Measurements from ENCODE around the gene CTNNA3.
"Not testable (repeated sequence)": the region's sequence is repeated elsewhere in the genome, so short reads cannot be mapped to it uniquely, and the experiment has no call there.

CTNNA3 gene

GRCh38 chr10:67723601-67724000 is 27.6 kb upstream of the CTNNA3 start:
- Histone ChIP-seq H3K4me2 (ENCODE audit: low read length) (no peak overlapping the region), H3K9me2 (replicated peaks; ENCODE audit: control insufficient read depth, low read length) (no peaks in the 10 kb centered on the region), H3F3A (ENCODE audit: control insufficient read depth, insufficient read depth) (no peaks in the 10 kb centered on the region), H4K20me1 (ENCODE audit: control insufficient read depth, insufficient read depth, low read depth, low read length) (no peaks in the 10 kb centered on the region), H3K4me1 (ENCODE audit: control insufficient read depth, low read length) (no peaks in the 10 kb centered on the region), H3K4me3 (ENCODE audit: low read length) (no peak overlapping the region), H3K36me3 (ENCODE audit: control insufficient read depth, low read length) (no peaks in the 10 kb centered on the region), H3K27me3 (ENCODE audit: control insufficient read depth, low read length) (no peaks in the 10 kb centered on the region), H3K79me2 (ENCODE audit: control insufficient read depth, low read length) (no peaks in the 10 kb centered on the region), H3K9me3 (ENCODE audit: control insufficient read depth, insufficient read depth, low read length) (no peaks in the 10 kb centered on the region), H3K27ac (ENCODE audit: low read depth, low read length) (no peak overlapping the region)
- TF ChIP-seq CTCF (IDR thresholded peaks at IDR 0.05; ENCODE audit: low read depth, low read length, poor library complexity, severe bottlenecking) (no peak), EZH2phosphoT487 (IDR thresholded peaks at IDR 0.05; ENCODE audit: borderline replicate concordance, low read length) (no peak)

- Histone ChIP-seq H3K27me3 (ENCODE audit: control insufficient read depth, low read length) (no peaks in the 10 kb centered on the region), H4K20me1 (ENCODE audit: control insufficient read depth, insufficient read depth, low read depth, low read length) (no peaks in the 10 kb centered on the region), H3K9me3 (ENCODE audit: control insufficient read depth, insufficient read depth, low read length) (no peaks in the 10 kb centered on the region), H3K4me2 (ENCODE audit: low read length) (no peak overlapping the region), H3F3A (ENCODE audit: control insufficient read depth, insufficient read depth) (no peaks in the 10 kb centered on the region), H3K27ac (ENCODE audit: low read depth, low read length) (no peak overlapping the region), H3K9me2 (replicated peaks; ENCODE audit: control insufficient read depth, low read length) (no peaks in the 10 kb centered on the region), H3K36me3 (ENCODE audit: control insufficient read depth, low read length) (no peaks in the 10 kb centered on the region), H3K4me3 (ENCODE audit: low read length) (no peak overlapping the region), H3K4me1 (ENCODE audit: control insufficient read depth, low read length) (no peaks in the 10 kb centered on the region), H3K79me2 (ENCODE audit: control insufficient read depth, low read length) (no peaks in the 10 kb centered on the region)
- TF ChIP-seq CTCF (IDR thresholded peaks at IDR 0.05; ENCODE audit: low read depth, low read length, poor library complexity, severe bottlenecking) (no peak), EZH2phosphoT487 (IDR thresholded peaks at IDR 0.05; ENCODE audit: borderline replicate concordance, low read length) (no peak)
These were observed 26.1 kb upstream of the CTNNA3 start for GRCh38 chr10:67722113-67722512.

GRCh38 chr10:67716455-67716854 is 20.5 kb upstream of the CTNNA3 start:
- H3K27me3 ChIP-seq (ENCODE audit: control insufficient read depth, low read length); H3K36me3 ChIP-seq (ENCODE audit: control insufficient read depth, low read length); H3K79me2 ChIP-seq (ENCODE audit: control insufficient read depth, low read length); H3F3A ChIP-seq (ENCODE audit: control insufficient read depth, insufficient read depth); H3K4me3 ChIP-seq (ENCODE audit: low read length); H3K4me2 ChIP-seq (ENCODE audit: low read length); H3K27ac ChIP-seq (ENCODE audit: low read depth, low read length); H3K4me1 ChIP-seq (ENCODE audit: control insufficient read depth, low read length); H3K9me3 ChIP-seq (ENCODE audit: control insufficient read depth, insufficient read depth, low read length); H4K20me1 ChIP-seq (ENCODE audit: control insufficient read depth, insufficient read depth, low read depth, low read length); H3K9me2 ChIP-seq (replicated peaks; ENCODE audit: control insufficient read depth, low read length): not testable (repeated sequence)

GRCh38 chr10:67705921-67706320 is 9.9 kb upstream of the CTNNA3 start:
- no peak for TF ChIP-seq CTCF (IDR thresholded peaks at IDR 0.05; ENCODE audit: low read depth, low read length, poor library complexity, severe bottlenecking)
- no peak for TF ChIP-seq EZH2phosphoT487 (IDR thresholded peaks at IDR 0.05; ENCODE audit: borderline replicate concordance, low read length)
- H3K9me3 ChIP-seq (ENCODE audit: control insufficient read depth, insufficient read depth, low read length), result no peaks in the 10 kb centered on the region
- no peak overlapping the region for H3K27ac ChIP-seq (ENCODE audit: low read depth, low read length)
- H3K4me2 ChIP-seq (ENCODE audit: low read length), result no peak overlapping the region
- no peaks in the 10 kb centered on the region for H3F3A ChIP-seq (ENCODE audit: control insufficient read depth, insufficient read depth)
- H3K9me2 ChIP-seq (replicated peaks; ENCODE audit: control insufficient read depth, low read length), result no peaks in the 10 kb centered on the region
- no peaks in the 10 kb centered on the region for H4K20me1 ChIP-seq (ENCODE audit: control insufficient read depth, insufficient read depth, low read depth, low read length)
- no peaks in the 10 kb centered on the region for H3K27me3 ChIP-seq (ENCODE audit: control insufficient read depth, low read length)
- no peaks in the 10 kb centered on the region for H3K4me1 ChIP-seq (ENCODE audit: control insufficient read depth, low read length)
- no peak overlapping the region for H3K4me3 ChIP-seq (ENCODE audit: low read length)
- no peaks in the 10 kb centered on the region for H3K79me2 ChIP-seq (ENCODE audit: control insufficient read depth, low read length)
- no peaks in the 10 kb centered on the region for H3K36me3 ChIP-seq (ENCODE audit: control insufficient read depth, low read length)

- not testable (repeated sequence) for H3K27ac ChIP-seq (ENCODE audit: low read depth, low read length); H3K9me3 ChIP-seq (ENCODE audit: control insufficient read depth, insufficient read depth, low read length)
These were observed 3.7 kb upstream of the CTNNA3 start for GRCh38 chr10:67699613-67700270.

More at GRCh38 chr10:67699613-67700270, 3.7 kb upstream of the CTNNA3 start:
- H3K4me2 ChIP-seq (ENCODE audit: low read length); H3K27me3 ChIP-seq (ENCODE audit: control insufficient read depth, low read length); H3K36me3 ChIP-seq (ENCODE audit: control insufficient read depth, low read length); H3K4me3 ChIP-seq (ENCODE audit: low read length); H3K79me2 ChIP-seq (ENCODE audit: control insufficient read depth, low read length); H3F3A ChIP-seq (ENCODE audit: control insufficient read depth, insufficient read depth); H4K20me1 ChIP-seq (ENCODE audit: control insufficient read depth, insufficient read depth, low read depth, low read length); H3K9me2 ChIP-seq (replicated peaks; ENCODE audit: control insufficient read depth, low read length): not testable (repeated sequence)
- peaks cover 34% of the 10 kb centered on the region for H3K4me1 ChIP-seq (ENCODE audit: control insufficient read depth, low read length)

Measured in DOHH2 (cell line).